GM19099 (cell line): ENCODE results near the gene ZFP62.

Experiments used
- POLR2A ChIP-seq: IDR thresholded peaks from 3 replicates; pipeline ENCODE4 v1.6.1; 2011; ENCODE audit warnings: low read depth; ENCODE audit not compliant: insufficient read length; ENCODE audit errors: extremely low read depth

Gene ZFP62

GRCh38 chr5:180872419-180872818 is 11.3 kb upstream of the ZFP62 start:
- no peak for TF ChIP-seq POLR2A

- no peak for TF ChIP-seq POLR2A
These were observed 9.4 kb upstream of the ZFP62 start for GRCh38 chr5:180870276-180871068.

- no peak for TF ChIP-seq POLR2A
These were observed 8.5 kb upstream of the ZFP62 start for GRCh38 chr5:180869587-180869986.

GRCh38 chr5:180868960-180869359 is 7.9 kb upstream of the ZFP62 start:
- TF ChIP-seq POLR2A, result no peak

- TF ChIP-seq POLR2A, result no peak
These were observed 5.9 kb upstream of the ZFP62 start for GRCh38 chr5:180866985-180867384.

GRCh38 chr5:180865981-180866695 is 5.1 kb upstream of the ZFP62 start:
- no peak for TF ChIP-seq POLR2A

GRCh38 chr5:180862645-180863044 is 1.6 kb upstream of the ZFP62 start:
- no peak for TF ChIP-seq POLR2A

GRCh38 chr5:180860273-180860886 is 696 bp downstream of the ZFP62 start:
- TF ChIP-seq POLR2A, result peak; percentile 11

- TF ChIP-seq POLR2A, result no peak
These were observed 2.5 kb downstream of the ZFP62 start for GRCh38 chr5:180858586-180858985.

GRCh38 chr5:180853848-180854176 is 7.3 kb downstream of the ZFP62 start:
- no peak for TF ChIP-seq POLR2A

GRCh38 chr5:180853121-180853847 is 7.8 kb downstream of the ZFP62 start:
- TF ChIP-seq POLR2A, result no peak

- TF ChIP-seq POLR2A, result no peak
These were observed 8.6 kb downstream of the ZFP62 start for GRCh38 chr5:180852495-180852894.

GRCh38 chr5:180850434-180851078 is 10.5 kb downstream of the ZFP62 start:
- no peak for TF ChIP-seq POLR2A

GRCh38 chr5:180849827-180850226 is 11.2 kb downstream of the ZFP62 start:
- no peak for TF ChIP-seq POLR2A

GRCh38 chr5:180848878-180849277 is 12.2 kb downstream of the ZFP62 start:
- TF ChIP-seq POLR2A, result no peak
